ENCODE results near the gene YBX2. TPM values are rescaled to one million over a fixed set of nuclear protein-coding genes. Genes with fewer than 3 reads are reported as not detected.

YBX2 gene
- total RNA-seq, 1 experiment from 2014 or later = 12.2 TPM

GRCh38 chr17:7313890-7314718 lies 19.7 kb upstream of the YBX2 start:
- peak overlapping the region; percentile 73 for H3K4me3 ChIP-seq (ENCODE audit: insufficient read depth, low read depth, low read length)
- H3K36me3 ChIP-seq (replicated peaks; ENCODE audit: control insufficient read depth, insufficient read depth, low read length) = peaks cover 51% of the 10 kb centered on the region
- DNase-seq = no peak
- no peaks in the 10 kb centered on the region for H3K27me3 ChIP-seq (ENCODE audit: control insufficient read depth, insufficient read depth, low read length)

GRCh38 chr17:7313088-7313889 lies 18.9 kb upstream of the YBX2 start:
- DNase-seq = peak; percentile 74
- H3K27me3 ChIP-seq (ENCODE audit: control insufficient read depth, insufficient read depth, low read length) = no peaks in the 10 kb centered on the region
- peaks cover 46% of the 10 kb centered on the region for H3K36me3 ChIP-seq (replicated peaks; ENCODE audit: control insufficient read depth, insufficient read depth, low read length)
- H3K4me3 ChIP-seq (ENCODE audit: insufficient read depth, low read depth, low read length) = no peak overlapping the region

- peak; percentile 32 for DNase-seq
- Histone ChIP-seq H3K4me3 (ENCODE audit: insufficient read depth, low read depth, low read length) (no peak overlapping the region), H3K36me3 (replicated peaks; ENCODE audit: control insufficient read depth, insufficient read depth, low read length) (peaks cover 38% of the 10 kb centered on the region)
Measured at GRCh38 chr17:7312432-7313087, 18.1 kb upstream of the YBX2 start.

GRCh38 chr17:7311110-7311705 lies 16.8 kb upstream of the YBX2 start:
- Histone ChIP-seq H3K4me3 (ENCODE audit: insufficient read depth, low read depth, low read length) (no peak overlapping the region), H3K27me3 (ENCODE audit: control insufficient read depth, insufficient read depth, low read length) (no peaks in the 10 kb centered on the region), H3K36me3 (replicated peaks; ENCODE audit: control insufficient read depth, insufficient read depth, low read length) (peaks cover 34% of the 10 kb centered on the region)
- no peak for DNase-seq

More at GRCh38 chr17:7312432-7313087, 18.1 kb upstream of the YBX2 start:
- H3K27me3 ChIP-seq (ENCODE audit: control insufficient read depth, insufficient read depth, low read length) = no peaks in the 10 kb centered on the region

GRCh38 chr17:7309628-7310027 lies 15.2 kb upstream of the YBX2 start:
- H3K27me3 ChIP-seq (ENCODE audit: control insufficient read depth, insufficient read depth, low read length) = no peaks in the 10 kb centered on the region
- peaks cover 34% of the 10 kb centered on the region for H3K36me3 ChIP-seq (replicated peaks; ENCODE audit: control insufficient read depth, insufficient read depth, low read length)
- H3K4me3 ChIP-seq (ENCODE audit: insufficient read depth, low read depth, low read length) = no peak overlapping the region
- DNase-seq = no peak

GRCh38 chr17:7308625-7309433 lies 14.4 kb upstream of the YBX2 start:
- peaks cover 32% of the 10 kb centered on the region for H3K36me3 ChIP-seq (replicated peaks; ENCODE audit: control insufficient read depth, insufficient read depth, low read length)
- H3K27me3 ChIP-seq (ENCODE audit: control insufficient read depth, insufficient read depth, low read length) = no peaks in the 10 kb centered on the region
- DNase-seq = peak; percentile 88
- peak overlapping the region; percentile 90 for H3K4me3 ChIP-seq (ENCODE audit: insufficient read depth, low read depth, low read length)

- peak; percentile 87 for DNase-seq
Measured at GRCh38 chr17:7307686-7308624, 13.5 kb upstream of the YBX2 start.

GRCh38 chr17:7306911-7307685 lies 12.7 kb upstream of the YBX2 start, which contains the start of gene EIF5A:
Gene EIF5A, plus strand, starts transcription at chr17:7307628. Its CDS starts 2,008 bp downstream, at chr17:7309636.
- peak; percentile 99 for DNase-seq
- Histone ChIP-seq H3K27me3 (ENCODE audit: control insufficient read depth, insufficient read depth, low read length) (no peaks in the 10 kb centered on the region), H3K4me3 (ENCODE audit: insufficient read depth, low read depth, low read length) (peak within 1 kb of the TSS; percentile 90), H3K36me3 (replicated peaks; ENCODE audit: control insufficient read depth, insufficient read depth, low read length) (peaks cover 24% of the 10 kb centered on the region)

More at GRCh38 chr17:7307686-7308624, 13.5 kb upstream of the YBX2 start:
- Histone ChIP-seq H3K36me3 (replicated peaks; ENCODE audit: control insufficient read depth, insufficient read depth, low read length) (peaks cover 31% of the 10 kb centered on the region), H3K27me3 (ENCODE audit: control insufficient read depth, insufficient read depth, low read length) (no peaks in the 10 kb centered on the region), H3K4me3 (ENCODE audit: insufficient read depth, low read depth, low read length) (peak overlapping the region; percentile 90)

GRCh38 chr17:7304179-7304578 lies 9.7 kb upstream of the YBX2 start:
- Histone ChIP-seq H3K4me3 (ENCODE audit: insufficient read depth, low read depth, low read length) (no peak overlapping the region), H3K36me3 (replicated peaks; ENCODE audit: control insufficient read depth, insufficient read depth, low read length) (peaks cover under 1% of the 10 kb centered on the region; the same call in 1 of the 2 replicates), H3K27me3 (ENCODE audit: control insufficient read depth, insufficient read depth, low read length) (peaks cover 2% of the 10 kb centered on the region; the same call in 1 of the 2 replicates)
- no peak for DNase-seq

- H3K36me3 ChIP-seq (replicated peaks; ENCODE audit: control insufficient read depth, insufficient read depth, low read length) = no peaks in the 10 kb centered on the region
- H3K27me3 ChIP-seq (ENCODE audit: control insufficient read depth, insufficient read depth, low read length) = peaks cover 40% of the 10 kb centered on the region
- H3K4me3 ChIP-seq (ENCODE audit: insufficient read depth, low read depth, low read length) = no peak overlapping the region; the same call in 1 of the 2 replicates
- DNase-seq = peak; percentile 96
Measured at GRCh38 chr17:7296189-7296861, 1.9 kb upstream of the YBX2 start.

GRCh38 chr17:7295230-7296180 lies 1.1 kb upstream of the YBX2 start:
- H3K27me3 ChIP-seq (ENCODE audit: control insufficient read depth, insufficient read depth, low read length) = peaks cover 43% of the 10 kb centered on the region
- H3K36me3 ChIP-seq (replicated peaks; ENCODE audit: control insufficient read depth, insufficient read depth, low read length) = no peaks in the 10 kb centered on the region
- peak overlapping the region; percentile 53; the same call in 1 of the 2 replicates for H3K4me3 ChIP-seq (ENCODE audit: insufficient read depth, low read depth, low read length)
- no peak for DNase-seq
